A549 (cell line): Measurements from ENCODE around the gene SH3RF1. TPM values are rescaled to one million over a fixed set of nuclear protein-coding genes. Genes with fewer than 3 reads are reported as not detected.

ENCODE experiments used
- ATAC-seq, 2 experiments: fragments of 200-7000 bp in 1 of 2; fragments of >200 bp in 1 of 2; cut with Nextera tagmentation in 1 of 2; cut with Tn5 transposase in 1 of 2; 3 replicates each; pipeline versions ENCODE4 v1.8.0 to v1.9.1; 2018 to 2020; ENCODE audit warnings: mild to moderate bottlenecking in 1 of 2, moderate library complexity in 1 of 2
- CTCF ChIA-PET: fragments of 300-600 bp; sonication (Branson Sonifier 250); formaldehyde crosslinking; extraction: SDS; loops from one replicate; lab custom pipeline; 2021; ENCODE audit warnings: antibody characterized with exemption, inconsistent platforms; lab: Yijun Ruan, JAX
- POLR2A ChIA-PET: fragments of 350-600 bp; formaldehyde crosslinking; extraction: SDS; loops from one replicate; lab custom pipeline; 2021; ENCODE audit warnings: antibody characterized with exemption, inconsistent platforms; lab: Yijun Ruan, JAX
- DNase-seq, 2 experiments: peaks; one replicate each; pipeline versions ENCODE4 v3.0.0 to v3.0.0-alpha.2; 2011 to 2016; ENCODE audit warnings: low read depth in 1 of 2, low spot score in 1 of 2
- FAIRE-seq: peaks from 2 replicates; lab custom pipeline; 2011; peaks lifted over from hg19 to GRCh38; lab: Jason Lieb, UNC
- H3K27ac ChIP-seq, 2 experiments: fragments of >200 bp; sonication (Bioruptor Twin); formaldehyde crosslinking; 3 replicates each; pipeline ENCODE4 v1.5.1; 2016 to 2017
- H3K4me1 ChIP-seq: fragments of >200 bp; sonication (Bioruptor Twin); formaldehyde crosslinking; 3 replicates; pipeline ENCODE4 v1.6.1; 2016
- H3K4me2 ChIP-seq: fragments of >200 bp; sonication (Bioruptor Twin); formaldehyde crosslinking; 3 replicates; pipeline ENCODE4 v1.6.1; 2016
- H3K4me3 ChIP-seq: fragments of >200 bp; sonication (Bioruptor Twin); formaldehyde crosslinking; 3 replicates; pipeline ENCODE4 v1.5.1; 2016
- H3K9me3 ChIP-seq: fragments of >200 bp; sonication (Bioruptor Twin); formaldehyde crosslinking; 3 replicates; pipeline ENCODE4 v1.6.1; 2016
- BHLHE40 ChIP-seq: IDR thresholded peaks from 2 replicates; pipeline ENCODE4 v1.6.1; 2012; ENCODE audit warnings: low read depth, low read length, inconsistent platforms
- CBX2 ChIP-seq: fragments of 200-600 bp; sonication (generic); IDR thresholded peaks from 2 replicates; pipeline ENCODE4 v1.6.1; 2016; ENCODE audit warnings: low read depth, mild to moderate bottlenecking, borderline replicate concordance
- CBX8 ChIP-seq: fragments of 200-600 bp; sonication (generic); IDR thresholded peaks from 2 replicates; pipeline ENCODE4 v1.6.1; 2016
- CEBPB ChIP-seq, 2 experiments: fragments of >200 bp in 1 of 2; sonication (Bioruptor Twin) in 1 of 2; formaldehyde crosslinking in 1 of 2; IDR thresholded peaks; 2 replicates each; pipeline ENCODE4 v1.6.1; 2012 to 2016
- CHD4 ChIP-seq: fragments of 200-600 bp; sonication (generic); IDR thresholded peaks from 2 replicates; pipeline ENCODE4 v1.6.1; 2016; ENCODE audit warnings: antibody characterized with exemption, mild to moderate bottlenecking, borderline replicate concordance
- EHF ChIP-seq: fragments of 250-450 bp; sonication (Bioruptor Pico); IDR thresholded peaks from 2 replicates; pipeline ENCODE4 v1.5.0; 2020; ENCODE audit warnings: mild to moderate bottlenecking
- EP300 ChIP-seq, 2 experiments: fragments of >200 bp; sonication (Bioruptor Twin); formaldehyde crosslinking; IDR thresholded peaks; 2 replicates in 1 of 2; 3 replicates in 1 of 2; pipeline ENCODE4 v1.6.1; 2016 to 2017
- FOSL2 ChIP-seq, 2 experiments: fragments of 450-650 bp in 1 of 2; fragments of >200 bp in 1 of 2; sonication (Bioruptor Twin) in 1 of 2; formaldehyde crosslinking; IDR thresholded peaks; 2 replicates each; pipeline versions ENCODE4 v1.5.0 to v1.6.1; 2016 to 2020; ENCODE audit warnings: mild to moderate bottlenecking in 1 of 2, moderate library complexity in 1 of 2
- GATA3 ChIP-seq: IDR thresholded peaks from 2 replicates; pipeline ENCODE4 v1.6.1; 2012; ENCODE audit warnings: borderline replicate concordance
- JUNB ChIP-seq: fragments of >200 bp; sonication (Bioruptor Twin); formaldehyde crosslinking; IDR thresholded peaks from 2 replicates; pipeline ENCODE4 v1.6.1; 2016
- KDM1A ChIP-seq: fragments of 200-600 bp; sonication (generic); IDR thresholded peaks from 2 replicates; pipeline ENCODE4 v1.6.1; 2016; ENCODE audit warnings: low read depth, mild to moderate bottlenecking
- MAFK ChIP-seq: fragments of 450-650 bp; IDR thresholded peaks from 2 replicates; pipeline ENCODE4 v1.6.1; 2014; ENCODE audit not compliant: partially characterized antibody
- RAD21 ChIP-seq, 2 experiments: fragments of >200 bp in 1 of 2; sonication (Bioruptor Twin) in 1 of 2; formaldehyde crosslinking in 1 of 2; IDR thresholded peaks in 1 of 2; conservative IDR thresholded peaks in 1 of 2; 2 replicates in 1 of 2; 3 replicates in 1 of 2; pipeline ENCODE4 v1.6.1; 2012 to 2018; ENCODE audit warnings: inconsistent platforms in 1 of 2
- RCOR1 ChIP-seq: fragments of 150-350 bp; IDR thresholded peaks from 2 replicates; pipeline ENCODE4 v1.6.1; 2014; ENCODE audit warnings: antibody characterized with exemption, low read length, low read depth
- RNF2 ChIP-seq: fragments of 200-600 bp; sonication (generic); IDR thresholded peaks from 2 replicates; pipeline ENCODE4 v1.6.1; 2016; ENCODE audit warnings: low read depth, mild to moderate bottlenecking, antibody characterized with exemption, moderate library complexity, borderline replicate concordance
- SMC3 ChIP-seq: fragments of >200 bp; sonication (Bioruptor Twin); formaldehyde crosslinking; IDR thresholded peaks from 3 replicates; pipeline ENCODE4 v1.6.1; 2018; ENCODE audit warnings: inconsistent platforms
- SREBF2 ChIP-seq: fragments of 450-650 bp; IDR thresholded peaks from 2 replicates; pipeline ENCODE4 v1.6.1; 2014; ENCODE audit warnings: mild to moderate bottlenecking, moderate library complexity
- TP53 ChIP-seq: fragments of 250-450 bp; sonication (Bioruptor Pico); IDR thresholded peaks from 2 replicates; pipeline ENCODE4 v1.5.0; 2021; ENCODE audit warnings: mild to moderate bottlenecking, moderate library complexity
- USF2 ChIP-seq: fragments of 450-650 bp; IDR thresholded peaks from 2 replicates; pipeline ENCODE4 v1.6.1; 2014; ENCODE audit warnings: antibody characterized with exemption
- ZC3H11A ChIP-seq: fragments of 450-650 bp; IDR thresholded peaks from 2 replicates; pipeline ENCODE4 v1.6.1; 2014; ENCODE audit warnings: antibody characterized with exemption, mild to moderate bottlenecking
- ZFP36 ChIP-seq: fragments of 450-650 bp; IDR thresholded peaks from 2 replicates; pipeline ENCODE4 v1.6.1; 2014; ENCODE audit warnings: borderline replicate concordance; ENCODE audit not compliant: partially characterized antibody
- WGBS: methylation state at CpG from one replicate; pipeline ENCODE4 v1.1.6; 2017; ENCODE audit errors: missing lambda C conversion rate; 5-methylcytosine and 5-hydroxymethylcytosine counted together
- polyA plus RNA-seq, 4 experiments: library from polyadenylated mRNA; depleted of rRNA in 3 of 4; stranded (reverse); fragments of >200 nt; fragmentation: RNase III in 1 of 4; extraction: RNeasy Plus Mini Kit Qiagen cat#74134 plus additional on column Dnase treatment in 1 of 4; gene quantifications; 2 replicates in 3 of 4; 3 replicates in 1 of 4; pipeline ENCODE4 v1.2.3, GENCODE V29; 2011 to 2017

The SH3RF1 gene
- polyA plus RNA-seq, 2 of the 4 experiments (the other 2 are of a cell fraction), result 8.0 to 15.1 TPM

DNA sequence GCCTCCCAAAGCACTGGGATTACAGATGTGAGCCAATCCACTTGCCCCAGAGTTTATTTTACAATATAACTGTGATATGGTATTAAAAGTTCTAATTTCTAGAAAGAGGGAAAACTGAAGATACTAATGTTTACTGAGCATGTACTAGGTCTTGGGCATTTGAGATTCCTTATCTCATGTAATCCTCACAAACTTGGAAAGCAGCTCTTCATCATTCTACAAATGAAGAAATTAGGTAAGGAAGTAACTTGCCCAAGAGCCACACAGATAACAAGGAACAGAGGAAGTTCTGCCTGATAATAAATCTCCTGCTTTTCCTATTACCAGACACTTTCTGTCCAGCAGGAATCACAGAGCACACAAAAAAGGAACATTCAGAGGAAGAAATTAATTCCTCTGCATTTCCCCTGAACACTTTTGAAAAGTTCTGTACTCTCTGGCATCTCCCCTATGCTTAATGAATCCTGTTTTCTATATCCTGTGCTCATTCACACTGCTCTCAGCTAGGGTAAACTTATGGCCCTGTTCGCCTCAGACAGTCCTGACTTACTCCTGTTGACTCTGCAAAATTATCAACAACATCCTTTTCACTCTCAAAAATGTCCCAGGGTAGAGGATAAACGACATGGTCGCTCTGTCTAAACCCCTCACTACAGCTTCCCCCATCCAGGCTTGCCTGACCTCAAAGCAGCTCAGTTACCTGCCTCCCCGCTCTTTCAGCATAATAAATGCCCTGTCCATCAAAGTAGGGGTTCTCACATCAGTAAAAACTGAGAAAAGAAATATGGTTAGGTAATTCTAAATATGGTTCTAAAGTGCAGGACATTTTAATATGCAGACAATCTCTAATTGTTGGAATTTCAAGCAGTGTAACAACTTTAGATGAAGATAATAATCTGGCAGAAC lies 13.6 kb downstream of the SH3RF1 start:
- FAIRE-seq (no peak), DNase-seq (no peak), ATAC-seq (peak in 1 of 2 experiments; percentile 24; a peak in 2 of 6 replicates)
- H3K27ac ChIP-seq, result peak overlapping the region; percentile 97 to 98
- peaks cover 90% of the 10 kb centered on the region for H3K4me1 ChIP-seq
- no peaks in the 10 kb centered on the region for H3K9me3 ChIP-seq
- ChIA-PET POLR2A (interaction anchor here (0.7 kb wide), 1 partner anchor 11 kb away, joined by 3 read pairs; no protein-coding TSS in a partner anchor), CTCF (interaction anchor here (1.1 kb wide), 1 partner anchor 10 kb away, joined by 4 read pairs; no protein-coding TSS in a partner anchor)
- H3K4me2 ChIP-seq, result peak overlapping the region; percentile 93
- 73% methylated on average over 4 of the region's 4 CpGs for WGBS
- no peak overlapping the region for H3K4me3 ChIP-seq
- TF ChIP-seq JUNB (no peak), CBX2 (no peak), EHF (no peak), USF2 (no peak), CHD4 (no peak), ZC3H11A (no peak), BHLHE40 (no peak), SMC3 (no peak), RCOR1 (no peak), RAD21 (conservative IDR thresholded peaks at IDR 0.05 in 1 of 2, IDR thresholded peaks at IDR 0.05 in 1 of 2) (no peak), CBX8 (no peak)

GRCh38 chr4:169256101-169256612 lies 14.6 kb downstream of the SH3RF1 start:
- no peak for TF ChIP-seq RNF2
- no peak for TF ChIP-seq ZFP36
- TF ChIP-seq SREBF2, result no peak
- TF ChIP-seq MAFK, result no peak
- ChIA-PET CTCF (interaction anchor here (1.0 to 2.2 kb wide), 2 partner anchors 12 to 14 kb away, joined by 3 to 7 read pairs; no protein-coding TSS in a partner anchor), POLR2A (no interaction called here)
- 51% methylated on average over 3 of the region's 3 CpGs for WGBS
- peak overlapping the region; percentile 97 to 98 for H3K27ac ChIP-seq
- peaks cover 93% of the 10 kb centered on the region for H3K4me1 ChIP-seq
- no peaks in the 10 kb centered on the region for H3K9me3 ChIP-seq
- ATAC-seq (no peak), FAIRE-seq (no peak), DNase-seq (no peak)
- H3K4me2 ChIP-seq, result peak overlapping the region; percentile 93
- no peak overlapping the region for H3K4me3 ChIP-seq

DNA sequence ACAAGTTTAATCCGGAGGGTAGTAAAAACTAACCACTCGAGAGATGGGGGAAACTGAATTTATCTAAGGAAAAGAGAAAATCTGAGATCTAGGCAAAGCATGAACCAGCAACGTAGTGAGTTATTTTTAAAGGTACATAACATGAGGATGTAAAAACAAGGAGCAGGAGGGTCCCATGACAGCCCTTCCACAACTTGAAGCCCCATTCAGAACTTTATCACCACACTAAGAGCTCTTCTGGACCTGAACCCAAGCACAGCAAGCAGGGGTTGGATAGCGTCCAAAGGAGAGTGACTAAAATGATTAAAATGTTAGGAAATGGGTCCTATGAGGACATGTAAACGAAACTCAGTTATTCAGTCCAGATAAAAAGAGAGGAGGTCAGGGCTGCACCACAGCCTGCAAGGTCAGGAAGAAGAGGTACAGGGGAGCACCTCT lies 16.2 kb downstream of the SH3RF1 start:
- DNase-seq (peak in 1 of 2 experiments; percentile 43), ATAC-seq (peak in 1 of 2 experiments; percentile 25; a peak in 3 of 6 replicates)

DNA sequence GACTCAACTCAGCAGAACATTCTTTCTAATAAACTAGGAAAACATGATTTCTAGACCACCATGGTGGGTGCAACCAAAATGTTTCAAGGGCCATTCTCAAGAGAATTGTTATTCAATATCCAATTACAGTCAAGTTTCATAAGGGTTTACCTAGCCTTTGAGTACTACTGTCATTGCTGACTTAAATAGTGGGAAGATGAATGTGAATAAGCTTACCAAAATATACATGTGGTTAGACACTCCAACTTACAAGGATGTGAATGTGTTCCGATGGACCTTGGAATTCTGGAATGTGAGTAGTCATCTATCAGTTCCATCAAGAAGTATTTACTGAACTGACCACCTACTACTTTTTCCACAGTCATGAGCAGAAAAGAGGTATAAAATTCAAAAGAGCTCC lies 16.9 kb downstream of the SH3RF1 start:
- TF ChIP-seq GATA3 (peak; percentile 75), EP300 (IDR thresholded peaks at IDR 0.05) (peak; percentile 32 to 39; a peak in 2 of 5 replicates), TP53 (no peak), JUNB (peak; percentile 39; the same call in 1 of the 2 replicates), FOSL2 (IDR thresholded peaks at IDR 0.05) (no peak), FOSL2 (CRISPR knock-in tag; IDR thresholded peaks at IDR 0.05) (peak; percentile 49; the same call in 1 of the 2 replicates)
- ATAC-seq, result peak in 1 of 2 experiments; percentile 14; a peak in 3 of 6 replicates
- H3K9me3 ChIP-seq, result no peaks in the 10 kb centered on the region
- peak overlapping the region; percentile 97 to 98 for H3K27ac ChIP-seq
- FAIRE-seq, result no peak
- H3K4me2 ChIP-seq, result peak overlapping the region; percentile 93
- ChIA-PET POLR2A (interaction anchor here (0.6 to 1.1 kb wide), 3 partner anchors 15 to 244 kb away, joined by 3 to 5 read pairs (median 4); partner anchors contain the start of gene CBR4), CTCF (interaction anchor here (1.9 kb wide), 1 partner anchor 232 kb away, joined by 6 read pairs; no protein-coding TSS in a partner anchor)
- 0% methylated on average over 1 of the region's 1 CpG for WGBS
- DNase-seq, result peak in 1 of 2 experiments; percentile 51
- peaks cover 92% of the 10 kb centered on the region for H3K4me1 ChIP-seq
- peak overlapping the region; percentile 10; the same call in 1 of the 3 replicates for H3K4me3 ChIP-seq

More for the DNA sequence above, 16.2 kb downstream of the SH3RF1 start:
- Histone ChIP-seq H3K27ac (peak overlapping the region; percentile 97 to 98), H3K4me1 (peaks cover 93% of the 10 kb centered on the region), H3K4me2 (peak overlapping the region; percentile 93), H3K4me3 (peak overlapping the region; percentile 10; the same call in 1 of the 3 replicates), H3K9me3 (no peaks in the 10 kb centered on the region)
- ChIA-PET POLR2A (interaction anchor here (0.5 to 1.1 kb wide), 4 partner anchors 14 to 244 kb away, joined by 3 to 5 read pairs (median 4); partner anchors contain the start of gene CBR4), CTCF (interaction anchor here (1.9 to 2.2 kb wide), 2 partner anchors 16 to 231 kb away, joined by 6 to 7 read pairs; no protein-coding TSS in a partner anchor)
- TF ChIP-seq KDM1A (no peak), GATA3 (peak; percentile 49; the same call in 1 of the 2 replicates), CEBPB (IDR thresholded peaks at IDR 0.05) (peak; percentile 11 to 21; a peak in 1 of 4 replicates)
- WGBS, result 3% methylated on average over 5 of the region's 5 CpGs
- peak; percentile 28 for FAIRE-seq
